Astrocyte (in vitro differentiated cells and primary cell): Measurements from ENCODE around the gene CERS6. TPM values are rescaled to one million over a fixed set of nuclear protein-coding genes. Genes with fewer than 3 reads are reported as not detected.

Experiments used
- DNase-seq: peaks from one replicate; pipeline ENCODE4 v3.0.0-alpha.2; 2010; ENCODE audit warnings: low read depth
- FAIRE-seq: peaks from 2 replicates; lab custom pipeline; 2011; peaks lifted over from hg19 to GRCh38; lab: Jason Lieb, UNC
- H2AFZ ChIP-seq: 2 replicates; pipeline ENCODE4 v1.6.0; 2012; ENCODE audit warnings: low read depth, low read length, inconsistent platforms
- H3K27ac ChIP-seq: 2 replicates; pipeline ENCODE4 v1.5.1; 2011; ENCODE audit warnings: low read depth, low read length, inconsistent platforms
- H3K27me3 ChIP-seq: 2 replicates; pipeline ENCODE4 v1.6.0; 2011; ENCODE audit warnings: low read length, inconsistent platforms; ENCODE audit not compliant: insufficient read depth
- H3K36me3 ChIP-seq: 2 replicates; pipeline ENCODE4 v1.5.1; 2011; ENCODE audit warnings: low read length, inconsistent platforms; ENCODE audit not compliant: insufficient read depth
- H3K4me1 ChIP-seq: 2 replicates; pipeline ENCODE4 v1.5.1; 2011; ENCODE audit warnings: low read length, inconsistent platforms; ENCODE audit not compliant: insufficient read depth
- H3K4me2 ChIP-seq: 2 replicates; pipeline ENCODE4 v1.6.0; 2012; ENCODE audit warnings: low read length, inconsistent platforms
- H3K4me3 ChIP-seq: 2 replicates; pipeline ENCODE4 v1.5.1; 2011; ENCODE audit warnings: low read depth, mild to moderate bottlenecking, low read length, inconsistent platforms; ENCODE audit not compliant: insufficient read depth
- H3K79me2 ChIP-seq: 2 replicates; pipeline ENCODE4 v1.6.0; 2012; ENCODE audit warnings: mild to moderate bottlenecking, low read length, inconsistent platforms; ENCODE audit not compliant: insufficient read depth
- H3K9ac ChIP-seq: 2 replicates; pipeline ENCODE4 v1.6.0; 2012; ENCODE audit warnings: mild to moderate bottlenecking, low read length, inconsistent platforms
- H3K9me3 ChIP-seq: 2 replicates; pipeline ENCODE4 v1.5.1; 2012; ENCODE audit warnings: low read depth, mild to moderate bottlenecking, low read length, inconsistent platforms; ENCODE audit not compliant: insufficient read depth
- H4K20me1 ChIP-seq: 2 replicates; pipeline ENCODE4 v1.6.0; 2012; ENCODE audit warnings: low read length, inconsistent platforms; ENCODE audit not compliant: insufficient read depth
- H3K27ac Mint-ChIP-seq: one replicate; pipeline ENCODE4 v1.8.0; 2021; ENCODE audit warnings: mild to moderate bottlenecking, mixed read lengths; ENCODE audit not compliant: unreplicated experiment
- H3K27me3 Mint-ChIP-seq: one replicate; pipeline ENCODE4 v1.8.0; 2021; ENCODE audit warnings: low read depth, mixed read lengths; ENCODE audit not compliant: unreplicated experiment
- H3K36me3 Mint-ChIP-seq: one replicate; pipeline ENCODE4 v1.8.0; 2021; ENCODE audit warnings: low read depth, mixed read lengths; ENCODE audit not compliant: unreplicated experiment
- H3K4me1 Mint-ChIP-seq: one replicate; pipeline ENCODE4 v1.8.0; 2021; ENCODE audit warnings: low read depth, mixed read lengths; ENCODE audit not compliant: unreplicated experiment
- H3K4me3 Mint-ChIP-seq: one replicate; pipeline ENCODE4 v1.8.0; 2021; ENCODE audit warnings: mild to moderate bottlenecking, moderate library complexity, mixed read lengths; ENCODE audit not compliant: unreplicated experiment
- H3K9me3 Mint-ChIP-seq: one replicate; pipeline ENCODE4 v1.8.0; 2021; ENCODE audit warnings: mild to moderate bottlenecking, mixed read lengths; ENCODE audit not compliant: unreplicated experiment
- CTCF ChIP-seq: IDR thresholded peaks from 2 replicates; pipeline ENCODE4 v1.5.1; 2011; ENCODE audit warnings: low read depth, mild to moderate bottlenecking, inconsistent platforms, low read length, moderate library complexity; ENCODE audit not compliant: insufficient read depth
- EZH2 ChIP-seq: IDR thresholded peaks from 2 replicates; pipeline ENCODE4 v1.6.1; 2012; ENCODE audit warnings: mild to moderate bottlenecking, low read length, inconsistent platforms; ENCODE audit not compliant: insufficient read depth
- total RNA-seq: library from RNA; stranded (reverse); gene quantifications from 2 replicates; pipeline ENCODE4 v1.2.1, GENCODE V29; 2021

The CERS6 gene
- total RNA-seq, 1 donor from 2014 or later: 23.4 TPM

DNA sequence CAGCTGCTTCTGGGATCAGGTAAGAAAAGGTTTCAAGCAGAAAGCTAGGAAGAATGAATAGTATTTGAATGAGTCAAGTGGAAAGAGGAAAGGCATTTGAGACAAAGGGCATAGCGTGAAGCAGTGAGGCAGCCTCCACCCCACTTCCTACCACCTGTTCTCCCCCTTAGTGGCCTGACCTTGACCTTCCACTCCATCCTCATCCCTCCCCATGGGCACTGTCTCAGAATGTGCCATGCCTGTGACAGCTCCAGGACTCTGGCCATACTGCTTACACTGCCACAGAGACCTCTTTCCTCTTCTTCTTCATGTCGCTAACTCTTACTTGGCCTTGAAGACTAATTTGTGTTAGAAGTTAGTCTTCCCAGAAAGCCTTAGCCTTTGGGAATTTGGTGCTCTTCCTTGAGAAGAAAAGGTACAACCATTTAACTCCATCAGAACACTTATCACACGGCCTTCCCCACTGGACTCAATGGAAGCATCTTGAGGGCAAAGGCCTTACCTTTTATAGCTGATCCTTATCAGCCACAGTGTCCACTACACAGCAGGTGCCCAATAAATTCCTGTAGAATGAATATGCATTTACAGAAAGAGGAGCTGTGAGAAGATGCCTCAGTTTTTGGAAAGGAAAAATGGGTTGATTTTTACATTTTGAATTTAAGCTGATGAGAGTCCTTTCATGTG, 331.2 kb downstream of the CERS6 start:
- FAIRE-seq: no peak
- Mint-ChIP-seq H3K27me3 (peaks cover 5% of the 10 kb centered on the region), H3K27ac (no peak overlapping the region), H3K4me1 (no peaks in the 10 kb centered on the region), H3K4me3 (no peak overlapping the region), H3K36me3 (peaks cover 1% of the 10 kb centered on the region), H3K9me3 (no peaks in the 10 kb centered on the region)
- DNase-seq: no peak
- H3K4me2 ChIP-seq: no peak overlapping the region
- H3K27ac ChIP-seq: no peak overlapping the region
- no peak overlapping the region for H3K4me3 ChIP-seq
- H3K27me3 ChIP-seq: no peaks in the 10 kb centered on the region
- H3K9ac ChIP-seq: no peak overlapping the region
- TF ChIP-seq CTCF: no peak
- no peak for TF ChIP-seq EZH2
- no peaks in the 10 kb centered on the region for H3K79me2 ChIP-seq
- no peak overlapping the region for H2AFZ ChIP-seq
- no peaks in the 10 kb centered on the region for H4K20me1 ChIP-seq
- H3K36me3 ChIP-seq: no peaks in the 10 kb centered on the region
- no peaks in the 10 kb centered on the region for H3K4me1 ChIP-seq
- H3K9me3 ChIP-seq: no peaks in the 10 kb centered on the region

DNA sequence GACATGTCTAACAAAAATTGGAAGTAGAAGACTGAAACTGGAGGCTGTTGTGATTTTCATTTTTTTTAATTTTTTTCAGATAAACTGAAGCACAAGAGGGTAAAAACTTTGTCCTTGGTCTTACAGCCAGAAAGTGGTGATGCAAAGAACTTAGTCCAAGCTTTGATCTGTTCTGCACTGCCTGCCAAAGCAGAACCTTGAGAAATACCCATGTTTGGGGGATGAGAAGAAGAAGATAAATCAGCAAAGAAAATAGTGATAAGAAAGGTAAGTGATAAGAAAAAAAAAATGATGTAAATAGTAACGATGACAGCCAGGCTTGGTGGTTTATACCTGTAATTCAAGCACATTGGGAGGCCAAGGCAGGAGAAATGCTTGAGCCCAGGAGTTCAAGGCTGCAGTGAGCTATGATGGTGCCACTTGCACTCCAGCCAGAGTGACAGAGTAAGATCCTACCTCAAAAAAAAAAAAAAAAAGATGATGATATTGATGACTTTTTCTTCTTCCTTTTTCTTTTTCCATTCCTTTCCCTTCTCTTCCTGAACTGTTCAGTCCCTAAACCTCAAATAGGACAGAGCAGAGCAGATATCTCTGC, 331.8 kb downstream of the CERS6 start:
- Histone ChIP-seq H2AFZ (no peak overlapping the region), H4K20me1 (no peaks in the 10 kb centered on the region), H3K36me3 (no peaks in the 10 kb centered on the region), H3K27ac (no peak overlapping the region), H3K4me1 (no peaks in the 10 kb centered on the region), H3K9ac (no peak overlapping the region), H3K4me3 (no peak overlapping the region), H3K79me2 (no peaks in the 10 kb centered on the region), H3K9me3 (no peaks in the 10 kb centered on the region), H3K27me3 (no peaks in the 10 kb centered on the region), H3K4me2 (no peak overlapping the region)
- no peak for TF ChIP-seq EZH2
- no peak for TF ChIP-seq CTCF
- FAIRE-seq (no peak), DNase-seq (no peak)
- no peak overlapping the region for H3K27ac Mint-ChIP-seq
- no peaks in the 10 kb centered on the region for H3K4me1 Mint-ChIP-seq
- no peak overlapping the region for H3K4me3 Mint-ChIP-seq
- H3K27me3 Mint-ChIP-seq: peaks cover 5% of the 10 kb centered on the region
- no peaks in the 10 kb centered on the region for H3K9me3 Mint-ChIP-seq
- peaks cover 1% of the 10 kb centered on the region for H3K36me3 Mint-ChIP-seq

DNA sequence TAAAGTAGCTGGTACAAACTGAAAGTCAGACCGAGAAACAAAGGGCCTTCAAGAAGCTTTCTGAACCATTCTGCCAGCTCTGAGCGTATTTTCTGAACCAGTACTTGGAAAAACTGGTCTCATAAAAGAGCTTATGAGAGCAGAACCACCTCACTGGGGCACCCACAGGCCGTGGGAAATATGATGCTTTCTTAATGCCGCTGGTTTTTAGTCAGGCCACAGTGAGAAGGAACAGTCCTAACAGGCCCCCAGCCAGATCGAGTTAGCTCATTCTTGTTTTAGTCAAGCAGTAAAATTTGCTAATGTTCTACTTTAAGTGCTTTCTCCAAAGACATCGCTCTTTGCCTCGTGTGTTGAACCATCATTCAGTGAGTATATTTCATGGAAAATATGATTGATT, 333.7 kb downstream of the CERS6 start:
- Histone ChIP-seq H3K4me2 (no peak overlapping the region), H3K27ac (no peak overlapping the region), H2AFZ (no peak overlapping the region), H3K4me3 (no peak overlapping the region), H3K9ac (no peak overlapping the region), H3K4me1 (no peaks in the 10 kb centered on the region), H3K9me3 (no peaks in the 10 kb centered on the region), H3K79me2 (no peaks in the 10 kb centered on the region), H4K20me1 (no peaks in the 10 kb centered on the region), H3K36me3 (no peaks in the 10 kb centered on the region), H3K27me3 (no peaks in the 10 kb centered on the region)
- Mint-ChIP-seq H3K9me3 (no peaks in the 10 kb centered on the region), H3K4me1 (no peaks in the 10 kb centered on the region), H3K4me3 (no peak overlapping the region), H3K27ac (no peak overlapping the region), H3K36me3 (peaks cover 1% of the 10 kb centered on the region), H3K27me3 (peaks cover 5% of the 10 kb centered on the region)
- no peak for FAIRE-seq
- no peak for TF ChIP-seq CTCF
- no peak for TF ChIP-seq EZH2
- no peak for DNase-seq
